ENCODE measurements around the gene PMFBP1.
A peak's percentile ranks its signal among the peaks of the same experiment; 100 is the strongest.

The PMFBP1 gene

GRCh38 chr16:72124761-72125634, 47.0 kb downstream of the PMFBP1 start:
- no peak overlapping the region for H3K4me3 ChIP-seq (ENCODE audit: low read depth, low read length)
- TF ChIP-seq CTCF (IDR thresholded peaks at IDR 0.05; ENCODE audit: low read depth, low read length) = peak; percentile 78
- no peak for TF ChIP-seq MYC (IDR thresholded peaks at IDR 0.05; ENCODE audit: low read depth, low read length)
- no peak for TF ChIP-seq POLR2A (IDR thresholded peaks at IDR 0.05; ENCODE audit: extremely low read depth, insufficient read length)
- no peak for TF ChIP-seq MAX (IDR thresholded peaks at IDR 0.05; ENCODE audit: low read depth, low read length)
- peak; percentile 84 for DNase-seq (ENCODE audit: low read depth)

GRCh38 chr16:72124148-72124547, 47.8 kb downstream of the PMFBP1 start:
- H3K4me3 ChIP-seq (ENCODE audit: low read depth, low read length) = no peak overlapping the region

GRCh38 chr16:72123426-72123825, 48.5 kb downstream of the PMFBP1 start:
- no peak for TF ChIP-seq MAX (IDR thresholded peaks at IDR 0.05; ENCODE audit: low read depth, low read length)
- no peak for TF ChIP-seq MYC (IDR thresholded peaks at IDR 0.05; ENCODE audit: low read depth, low read length)
- TF ChIP-seq CTCF (IDR thresholded peaks at IDR 0.05; ENCODE audit: low read depth, low read length) = no peak
- TF ChIP-seq POLR2A (IDR thresholded peaks at IDR 0.05; ENCODE audit: extremely low read depth, insufficient read length) = no peak
- no peak for DNase-seq (ENCODE audit: low read depth)
- no peak overlapping the region for H3K4me3 ChIP-seq (ENCODE audit: low read depth, low read length)

More at GRCh38 chr16:72124148-72124547, 47.8 kb downstream of the PMFBP1 start:
- TF ChIP-seq MYC (IDR thresholded peaks at IDR 0.05; ENCODE audit: low read depth, low read length) = no peak
- TF ChIP-seq POLR2A (IDR thresholded peaks at IDR 0.05; ENCODE audit: extremely low read depth, insufficient read length) = no peak
- TF ChIP-seq CTCF (IDR thresholded peaks at IDR 0.05; ENCODE audit: low read depth, low read length) = no peak
- TF ChIP-seq MAX (IDR thresholded peaks at IDR 0.05; ENCODE audit: low read depth, low read length) = no peak
- no peak for DNase-seq (ENCODE audit: low read depth)

- TF ChIP-seq MYC (IDR thresholded peaks at IDR 0.05; ENCODE audit: low read depth, low read length) (no peak), POLR2A (IDR thresholded peaks at IDR 0.05; ENCODE audit: extremely low read depth, insufficient read length) (no peak), MAX (IDR thresholded peaks at IDR 0.05; ENCODE audit: low read depth, low read length) (no peak), CTCF (IDR thresholded peaks at IDR 0.05; ENCODE audit: low read depth, low read length) (no peak)
- DNase-seq (ENCODE audit: low read depth) = no peak
- H3K4me3 ChIP-seq (ENCODE audit: low read depth, low read length) = no peak overlapping the region
Measured at GRCh38 chr16:72122916-72123315, 49.0 kb downstream of the PMFBP1 start.

- H3K4me3 ChIP-seq (ENCODE audit: low read depth, low read length) = no peak overlapping the region
- TF ChIP-seq MAX (IDR thresholded peaks at IDR 0.05; ENCODE audit: low read depth, low read length) (no peak), MYC (IDR thresholded peaks at IDR 0.05; ENCODE audit: low read depth, low read length) (no peak), POLR2A (IDR thresholded peaks at IDR 0.05; ENCODE audit: extremely low read depth, insufficient read length) (no peak), CTCF (IDR thresholded peaks at IDR 0.05; ENCODE audit: low read depth, low read length) (no peak)
- DNase-seq (ENCODE audit: low read depth) = no peak
Measured at GRCh38 chr16:72122308-72122707, 49.6 kb downstream of the PMFBP1 start.
